ENCODE results near the gene TUBB6. TPM values are rescaled to one million over a fixed set of nuclear protein-coding genes. Genes with fewer than 3 reads are reported as not detected.
A peak's percentile ranks its signal among the peaks of the same experiment; 100 is the strongest.

The TUBB6 gene
- total and polyA plus RNA-seq, 2 of the 13 experiments (the other 11 are each of a cell fraction or from before 2014, with no cell fraction given), result 9.9 to 28.6 TPM

GRCh38 chr18:12271376-12272235 is 36.4 kb upstream of the TUBB6 start (continued):
- TF ChIP-seq ETS1 (CRISPR knock-in tag; IDR thresholded peaks at IDR 0.05) (no peak), ZNF292 (CRISPR knock-in tag; IDR thresholded peaks at IDR 0.05; ENCODE audit: borderline replicate concordance, low read depth) (no peak), RBM39 (IDR thresholded peaks at IDR 0.05; ENCODE audit: low read depth, low read length, poor library complexity, severe bottlenecking) (peak; percentile 87), ZNF263 (CRISPR knock-in tag; IDR thresholded peaks at IDR 0.05) (0 out of 2 replicates have a peak, but pooled peaks have one; percentile 18), SNRNP70 (IDR thresholded peaks at IDR 0.05; ENCODE audit: low read depth, low read length) (no peak)

- FAIRE-seq (no peak), DNase-seq (ENCODE audit: low spot score) (no peak), ATAC-seq (no peak)
- Histone ChIP-seq H3K79me2 (ENCODE audit: insufficient read depth, low read length) (no peaks in the 10 kb centered on the region), H3K9ac (ENCODE audit: insufficient read depth, low read depth, low read length) (no peak overlapping the region), H3K9me3 (ENCODE audit: low read length) (no peaks in the 10 kb centered on the region), H3K27me3 (ENCODE audit: control insufficient read depth in 1 of 2, insufficient read depth in 2 of 2, low read length in 2 of 2) (peaks cover 0 to 25% of the 10 kb centered on the region in 2 experiments; a peak in 3 of 5 replicates), H3K4me2 (ENCODE audit: low read depth, low read length) (no peak overlapping the region), H3K27ac (ENCODE audit: extremely low read length, insufficient read depth, low read length) (no peak overlapping the region), H3K4me1 (ENCODE audit: insufficient read depth, low read length) (peaks cover 31% of the 10 kb centered on the region), H3K4me3 (replicated peaks in 1 of 3; ENCODE audit: insufficient read depth in 1 of 3, low read depth in 2 of 3, low read length in 3 of 3) (no peak overlapping the region), H4K20me1 (ENCODE audit: insufficient read depth, low read length) (no peaks in the 10 kb centered on the region), H2AFZ (ENCODE audit: low read length) (no peak overlapping the region), H3K36me3 (replicated peaks in 1 of 2; ENCODE audit: control insufficient read depth in 1 of 2, insufficient read depth in 2 of 2, low read length in 2 of 2) (no peaks in the 10 kb centered on the region)
- ChIA-PET POLR2A (no interaction called here), CTCF (ENCODE audit: low intra/inter-chr PET ratio, low total read pairs) (no interaction called here)
- TF ChIP-seq ZBTB7B (CRISPR knock-in tag; IDR thresholded peaks at IDR 0.05) (no peak), PHF21A (CRISPR knock-in tag; IDR thresholded peaks at IDR 0.05) (no peak), ZNF768 (CRISPR knock-in tag; IDR thresholded peaks at IDR 0.05) (peak; percentile 83)
- no TSS peak for BruUV-seq (replicated peaks)
- 78% methylated on average over 4 of the region's 4 CpGs for WGBS (ENCODE audit: low lambda C conversion rate)
- in situ Hi-C loops (cut with HindIII; ENCODE audit: extremely low pct_ligation_motif_present, low pct_unique_long_range_greater_than_20kb) (no loop called here), intact Hi-C loops (cut with micrococcal nuclease; ENCODE audit: unreplicated experiment) (loop anchor here (5.0 kb wide), 1 partner anchor 33 kb away; the partner anchor contains the start of gene TUBB6)
Observed at GRCh38 chr18:12274793-12275192, 33.2 kb upstream of the TUBB6 start.

Measured in HepG2 (cell line).